ENCODE measurements around the gene GAPDH.

The GAPDH gene

DNA sequence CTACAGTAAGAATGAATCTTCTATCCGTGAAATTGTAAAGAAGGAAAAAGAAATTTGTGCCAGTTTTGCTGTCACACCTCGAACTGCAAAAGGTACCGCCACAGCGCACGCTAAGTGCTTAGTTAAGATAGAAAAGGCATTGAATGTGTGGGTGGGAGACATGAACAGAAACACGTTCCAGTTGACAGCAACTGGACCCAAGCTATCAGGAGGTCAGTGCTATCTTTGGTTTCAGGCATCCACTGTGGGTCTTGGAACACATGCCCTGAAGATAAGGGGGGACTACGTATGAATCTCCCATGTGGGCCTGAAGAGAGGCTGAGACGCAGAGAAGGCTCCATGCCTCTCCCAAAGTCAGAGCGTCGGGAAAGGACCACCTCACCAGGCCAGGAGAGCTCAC, 11.7 kb downstream of the GAPDH start:
- no peaks in the 10 kb centered on the region for H3K36me3 ChIP-seq (ENCODE audit: insufficient read depth)
- no peaks in the 10 kb centered on the region for H3K79me2 ChIP-seq (ENCODE audit: insufficient read depth, low read depth)
- no peaks in the 10 kb centered on the region for H3K4me1 ChIP-seq (ENCODE audit: low read depth, poor library complexity, severe bottlenecking)
- H3K27ac ChIP-seq: no peak overlapping the region
- no peaks in the 10 kb centered on the region for H4K20me1 ChIP-seq (ENCODE audit: insufficient read depth)
- H3K4me3 ChIP-seq (IDR thresholded peaks at IDR 0.05; ENCODE audit: insufficient read depth, low read depth, low read length): no peak overlapping the region
- no peak overlapping the region for H2AFZ ChIP-seq (ENCODE audit: low read depth)
- H3K4me2 ChIP-seq: no peak overlapping the region
- no peaks in the 10 kb centered on the region for H3K27me3 ChIP-seq (ENCODE audit: insufficient read depth, low read depth)
- TF ChIP-seq, protein P1, sequence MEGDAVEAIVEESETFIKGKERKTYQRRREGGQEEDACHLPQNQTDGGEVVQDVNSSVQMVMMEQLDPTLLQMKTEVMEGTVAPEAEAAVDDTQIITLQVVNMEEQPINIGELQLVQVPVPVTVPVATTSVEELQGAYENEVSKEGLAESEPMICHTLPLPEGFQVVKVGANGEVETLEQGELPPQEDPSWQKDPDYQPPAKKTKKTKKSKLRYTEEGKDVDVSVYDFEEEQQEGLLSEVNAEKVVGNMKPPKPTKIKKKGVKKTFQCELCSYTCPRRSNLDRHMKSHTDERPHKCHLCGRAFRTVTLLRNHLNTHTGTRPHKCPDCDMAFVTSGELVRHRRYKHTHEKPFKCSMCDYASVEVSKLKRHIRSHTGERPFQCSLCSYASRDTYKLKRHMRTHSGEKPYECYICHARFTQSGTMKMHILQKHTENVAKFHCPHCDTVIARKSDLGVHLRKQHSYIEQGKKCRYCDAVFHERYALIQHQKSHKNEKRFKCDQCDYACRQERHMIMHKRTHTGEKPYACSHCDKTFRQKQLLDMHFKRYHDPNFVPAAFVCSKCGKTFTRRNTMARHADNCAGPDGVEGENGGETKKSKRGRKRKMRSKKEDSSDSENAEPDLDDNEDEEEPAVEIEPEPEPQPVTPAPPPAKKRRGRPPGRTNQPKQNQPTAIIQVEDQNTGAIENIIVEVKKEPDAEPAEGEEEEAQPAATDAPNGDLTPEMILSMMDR (conservative IDR thresholded peaks at IDR 0.05; ENCODE audit: low read depth, low read length): no peak
- no peak overlapping the region for H3K9ac ChIP-seq

DNA sequence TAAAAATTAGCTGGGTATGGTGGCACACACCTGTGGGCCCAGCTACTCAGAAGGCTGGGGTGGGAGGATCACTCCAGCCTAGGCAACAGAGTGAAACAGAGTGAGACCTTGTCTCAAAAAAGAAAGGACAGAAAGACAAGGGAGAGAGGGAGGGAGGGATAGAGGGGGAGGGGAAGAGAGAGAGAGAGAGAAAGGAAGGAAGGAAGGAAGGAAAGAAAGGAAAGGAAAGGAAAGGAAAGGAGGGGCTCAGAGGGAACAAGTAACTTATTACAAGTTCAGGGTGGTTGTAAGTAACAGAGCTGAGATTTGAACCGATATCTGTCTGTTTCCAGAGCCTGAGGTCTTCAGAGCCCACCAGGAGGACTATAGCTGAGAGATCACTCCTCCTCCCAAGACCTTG, 13.2 kb downstream of the GAPDH start:
- H3K9ac ChIP-seq: no peak overlapping the region
- H3K79me2 ChIP-seq (ENCODE audit: insufficient read depth, low read depth): no peaks in the 10 kb centered on the region
- H3K4me3 ChIP-seq (IDR thresholded peaks at IDR 0.05; ENCODE audit: insufficient read depth, low read depth, low read length): no peak overlapping the region
- H3K36me3 ChIP-seq (ENCODE audit: insufficient read depth): no peaks in the 10 kb centered on the region
- H4K20me1 ChIP-seq (ENCODE audit: insufficient read depth): no peaks in the 10 kb centered on the region
- no peaks in the 10 kb centered on the region for H3K27me3 ChIP-seq (ENCODE audit: insufficient read depth, low read depth)
- no peaks in the 10 kb centered on the region for H3K4me1 ChIP-seq (ENCODE audit: low read depth, poor library complexity, severe bottlenecking)
- no peak overlapping the region for H3K4me2 ChIP-seq
- H3K27ac ChIP-seq: no peak overlapping the region
- H2AFZ ChIP-seq (ENCODE audit: low read depth): no peak overlapping the region
- TF ChIP-seq, protein P1 (conservative IDR thresholded peaks at IDR 0.05; ENCODE audit: low read depth, low read length): no peak

DNA sequence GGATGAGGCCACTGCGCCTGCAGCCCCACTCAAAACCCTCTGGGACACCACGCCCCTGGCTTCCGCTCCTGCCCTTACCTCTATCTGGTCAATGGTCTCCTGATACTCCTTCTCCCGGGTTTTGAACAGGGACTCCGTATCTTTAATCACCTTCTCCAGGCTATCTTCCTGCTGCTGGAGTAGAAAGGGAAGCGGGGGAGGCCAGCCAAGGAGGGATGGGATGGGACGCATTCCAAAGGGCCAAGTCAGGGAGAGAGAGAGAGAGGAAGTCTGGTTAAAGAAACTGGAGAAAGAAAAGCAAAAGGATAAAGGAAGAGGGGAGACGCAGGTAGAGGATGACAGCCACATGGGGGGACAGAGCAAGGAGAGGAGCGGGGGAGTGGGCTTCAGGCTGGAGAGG, 13.7 kb downstream of the GAPDH start:
- no peak overlapping the region for H3K9ac ChIP-seq
- no peaks in the 10 kb centered on the region for H3K27me3 ChIP-seq (ENCODE audit: insufficient read depth, low read depth)
- no peaks in the 10 kb centered on the region for H4K20me1 ChIP-seq (ENCODE audit: insufficient read depth)
- no peak overlapping the region for H3K27ac ChIP-seq
- H3K4me2 ChIP-seq: no peak overlapping the region
- TF ChIP-seq, protein P1 (conservative IDR thresholded peaks at IDR 0.05; ENCODE audit: low read depth, low read length): no peak
- H3K79me2 ChIP-seq (ENCODE audit: insufficient read depth, low read depth): no peaks in the 10 kb centered on the region
- no peak overlapping the region for H3K4me3 ChIP-seq (IDR thresholded peaks at IDR 0.05; ENCODE audit: insufficient read depth, low read depth, low read length)
- no peak overlapping the region for H2AFZ ChIP-seq (ENCODE audit: low read depth)
- H3K4me1 ChIP-seq (ENCODE audit: low read depth, poor library complexity, severe bottlenecking): no peaks in the 10 kb centered on the region
- H3K36me3 ChIP-seq (ENCODE audit: insufficient read depth): no peaks in the 10 kb centered on the region

DNA sequence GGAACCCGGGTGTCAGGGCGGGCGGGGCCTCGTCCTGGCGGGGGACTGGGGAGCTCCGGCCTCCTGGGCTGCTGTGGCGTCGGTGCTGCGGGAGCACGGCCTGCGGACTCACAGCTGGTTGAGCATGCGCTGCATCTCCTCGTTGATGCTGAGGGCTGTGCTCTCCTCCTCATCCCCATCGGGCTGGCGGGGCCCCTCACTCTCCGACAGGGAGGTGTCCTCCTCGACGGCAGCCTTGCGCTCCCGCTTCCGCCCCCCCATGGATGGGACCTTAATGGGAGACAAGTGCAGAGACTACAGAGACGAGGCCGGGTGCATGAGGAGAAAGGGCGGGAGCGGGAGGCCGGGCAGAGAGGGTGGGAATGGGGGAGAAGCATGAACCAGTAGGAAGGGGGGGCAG, 14.2 kb downstream of the GAPDH start:
- Histone ChIP-seq H3K4me2 (no peak overlapping the region), H3K27me3 (ENCODE audit: insufficient read depth, low read depth) (no peaks in the 10 kb centered on the region), H3K27ac (no peak overlapping the region), H3K36me3 (ENCODE audit: insufficient read depth) (no peaks in the 10 kb centered on the region), H3K79me2 (ENCODE audit: insufficient read depth, low read depth) (no peaks in the 10 kb centered on the region), H3K4me1 (ENCODE audit: low read depth, poor library complexity, severe bottlenecking) (no peaks in the 10 kb centered on the region), H4K20me1 (ENCODE audit: insufficient read depth) (no peaks in the 10 kb centered on the region), H2AFZ (ENCODE audit: low read depth) (no peak overlapping the region), H3K9ac (no peak overlapping the region), H3K4me3 (IDR thresholded peaks at IDR 0.05; ENCODE audit: insufficient read depth, low read depth, low read length) (no peak overlapping the region)
- TF ChIP-seq, protein P1 (conservative IDR thresholded peaks at IDR 0.05; ENCODE audit: low read depth, low read length): no peak

Data from KMS-11 (cell line).